Activated T-cell treated with anti-CD3 and anti-CD28 coated beads, Interleukin-2, amount 50 U/mL, for 4 hours (primary cell): Measurements from ENCODE around the gene TRIM71. TPM values are rescaled to one million over a fixed set of nuclear protein-coding genes. Genes with fewer than 3 reads are reported as not detected.

Source experiments
- total RNA-seq, 3 donors: library from RNA; stranded (reverse); gene quantifications; one replicate each; pipeline ENCODE4 v1.2.1, GENCODE V29; 2021

The TRIM71 gene
- total RNA-seq, 3 donors from 2014 or later, result 0.18 to 0.25 (median 0.19) TPM

Other genes starting within 250 kb of the TRIM71 start
- gene DYNC1LI1, start 247.1 kb upstream of the TRIM71 start, total RNA-seq, result 10 to 100 TPM; 53.1 to 54.1 (median 53.3) TPM
- gene CNOT10, start 132.8 kb upstream of the TRIM71 start, total RNA-seq, result 10 to 100 TPM; 48.3 to 50.1 (median 48.6) TPM
- 100 to 1,000 TPM in 1 of 3 donors, 10 to 100 TPM in 2; 65.3 to 131 (median 86.3) TPM for gene CCR4, start 133.6 kb downstream of the TRIM71 start, total RNA-seq